ENCODE results near the gene SYTL5.

The SYTL5 gene

DNA sequence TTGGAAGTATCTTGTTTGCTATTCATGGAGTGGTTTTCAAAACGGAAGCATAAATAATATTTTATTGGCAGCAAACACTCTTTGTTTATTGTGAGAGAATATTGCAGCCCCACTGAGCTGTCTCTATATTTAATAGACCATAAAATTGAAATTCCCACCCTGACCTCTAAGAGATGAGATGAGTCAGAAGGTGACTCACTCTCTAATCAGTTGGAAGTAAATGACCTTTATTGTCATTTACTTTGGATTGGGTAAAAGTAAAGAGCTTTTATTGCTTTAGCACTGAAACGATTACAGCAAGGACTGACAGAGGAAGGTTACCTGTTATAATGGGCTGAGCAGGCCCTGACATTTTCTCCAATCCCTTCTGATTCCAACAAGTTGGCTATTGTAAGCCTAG, 55.0 kb downstream of the SYTL5 start:
- no peak overlapping the region for H3K4me2 ChIP-seq
- no peak overlapping the region for H3K9ac ChIP-seq
- no peak overlapping the region for H3K4me3 ChIP-seq (IDR thresholded peaks at IDR 0.05; ENCODE audit: insufficient read depth, low read depth, low read length)
- H4K20me1 ChIP-seq (ENCODE audit: insufficient read depth) = no peaks in the 10 kb centered on the region
- no peaks in the 10 kb centered on the region for H3K36me3 ChIP-seq (ENCODE audit: insufficient read depth)
- H3K27me3 ChIP-seq (ENCODE audit: insufficient read depth, low read depth) = no peaks in the 10 kb centered on the region
- H2AFZ ChIP-seq (ENCODE audit: low read depth) = no peak overlapping the region
- H3K79me2 ChIP-seq (ENCODE audit: insufficient read depth, low read depth) = no peaks in the 10 kb centered on the region
- H3K4me1 ChIP-seq (ENCODE audit: low read depth, poor library complexity, severe bottlenecking) = no peaks in the 10 kb centered on the region
- H3K27ac ChIP-seq = no peak overlapping the region
- TF ChIP-seq, protein P1, sequence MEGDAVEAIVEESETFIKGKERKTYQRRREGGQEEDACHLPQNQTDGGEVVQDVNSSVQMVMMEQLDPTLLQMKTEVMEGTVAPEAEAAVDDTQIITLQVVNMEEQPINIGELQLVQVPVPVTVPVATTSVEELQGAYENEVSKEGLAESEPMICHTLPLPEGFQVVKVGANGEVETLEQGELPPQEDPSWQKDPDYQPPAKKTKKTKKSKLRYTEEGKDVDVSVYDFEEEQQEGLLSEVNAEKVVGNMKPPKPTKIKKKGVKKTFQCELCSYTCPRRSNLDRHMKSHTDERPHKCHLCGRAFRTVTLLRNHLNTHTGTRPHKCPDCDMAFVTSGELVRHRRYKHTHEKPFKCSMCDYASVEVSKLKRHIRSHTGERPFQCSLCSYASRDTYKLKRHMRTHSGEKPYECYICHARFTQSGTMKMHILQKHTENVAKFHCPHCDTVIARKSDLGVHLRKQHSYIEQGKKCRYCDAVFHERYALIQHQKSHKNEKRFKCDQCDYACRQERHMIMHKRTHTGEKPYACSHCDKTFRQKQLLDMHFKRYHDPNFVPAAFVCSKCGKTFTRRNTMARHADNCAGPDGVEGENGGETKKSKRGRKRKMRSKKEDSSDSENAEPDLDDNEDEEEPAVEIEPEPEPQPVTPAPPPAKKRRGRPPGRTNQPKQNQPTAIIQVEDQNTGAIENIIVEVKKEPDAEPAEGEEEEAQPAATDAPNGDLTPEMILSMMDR (conservative IDR thresholded peaks at IDR 0.05; ENCODE audit: low read depth, low read length) = no peak

DNA sequence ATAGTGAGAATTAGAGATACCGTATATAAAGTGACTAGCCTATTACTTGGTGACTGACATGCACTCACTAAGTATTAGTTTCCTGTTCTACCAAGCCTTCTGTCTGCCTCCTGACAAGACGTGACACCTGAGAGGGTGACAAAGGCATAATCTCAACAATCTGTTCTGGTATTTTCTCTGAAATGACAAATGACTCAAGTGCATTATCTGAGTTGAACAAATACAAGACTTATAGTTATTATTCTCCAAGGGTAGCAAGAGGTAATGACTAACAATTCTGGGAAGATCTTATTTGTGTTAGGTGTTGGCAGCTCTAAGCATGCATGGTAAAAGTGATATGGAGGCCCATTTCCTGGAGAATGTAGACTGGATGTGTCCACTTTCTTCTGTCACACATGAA, 60.6 kb downstream of the SYTL5 start:
- no peak overlapping the region for H3K4me2 ChIP-seq
- no peak overlapping the region for H3K9ac ChIP-seq
- no peak overlapping the region for H3K27ac ChIP-seq
- no peaks in the 10 kb centered on the region for H3K36me3 ChIP-seq (ENCODE audit: insufficient read depth)
- TF ChIP-seq, protein P1 (conservative IDR thresholded peaks at IDR 0.05; ENCODE audit: low read depth, low read length) = no peak
- no peaks in the 10 kb centered on the region for H3K79me2 ChIP-seq (ENCODE audit: insufficient read depth, low read depth)
- H3K27me3 ChIP-seq (ENCODE audit: insufficient read depth, low read depth) = no peaks in the 10 kb centered on the region
- H4K20me1 ChIP-seq (ENCODE audit: insufficient read depth) = no peaks in the 10 kb centered on the region
- no peaks in the 10 kb centered on the region for H3K4me1 ChIP-seq (ENCODE audit: low read depth, poor library complexity, severe bottlenecking)
- H3K4me3 ChIP-seq (IDR thresholded peaks at IDR 0.05; ENCODE audit: insufficient read depth, low read depth, low read length) = no peak overlapping the region
- H2AFZ ChIP-seq (ENCODE audit: low read depth) = no peak overlapping the region

DNA sequence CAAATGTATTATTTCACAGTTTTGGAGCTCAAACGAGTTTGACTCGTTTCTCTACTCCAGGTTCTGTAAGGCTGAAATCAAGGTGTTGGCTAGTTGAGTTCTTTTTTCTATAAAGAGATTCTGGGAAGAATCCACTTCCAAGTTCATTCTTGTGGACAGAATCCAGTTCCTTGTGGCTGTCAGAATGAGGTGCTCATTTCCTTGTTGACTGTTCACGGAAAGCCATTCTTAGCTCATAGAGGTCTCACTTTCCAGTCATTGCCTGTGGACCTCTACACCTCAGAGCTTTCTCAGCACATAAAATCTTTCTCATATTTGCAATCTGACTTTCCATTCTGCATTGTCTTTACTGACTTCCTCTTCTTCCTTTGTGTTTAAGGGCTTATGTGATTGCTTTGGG, 62.9 kb downstream of the SYTL5 start:
- Histone ChIP-seq H3K27me3 (ENCODE audit: insufficient read depth, low read depth) (no peaks in the 10 kb centered on the region), H3K4me1 (ENCODE audit: low read depth, poor library complexity, severe bottlenecking) (no peaks in the 10 kb centered on the region), H3K27ac (no peak overlapping the region), H3K9ac (no peak overlapping the region), H2AFZ (ENCODE audit: low read depth) (no peak overlapping the region), H3K4me3 (IDR thresholded peaks at IDR 0.05; ENCODE audit: insufficient read depth, low read depth, low read length) (no peak overlapping the region), H3K4me2 (no peak overlapping the region), H4K20me1 (ENCODE audit: insufficient read depth) (no peaks in the 10 kb centered on the region), H3K36me3 (ENCODE audit: insufficient read depth) (no peaks in the 10 kb centered on the region), H3K79me2 (ENCODE audit: insufficient read depth, low read depth) (no peaks in the 10 kb centered on the region)
- TF ChIP-seq, protein P1 (conservative IDR thresholded peaks at IDR 0.05; ENCODE audit: low read depth, low read length) = no peak

DNA sequence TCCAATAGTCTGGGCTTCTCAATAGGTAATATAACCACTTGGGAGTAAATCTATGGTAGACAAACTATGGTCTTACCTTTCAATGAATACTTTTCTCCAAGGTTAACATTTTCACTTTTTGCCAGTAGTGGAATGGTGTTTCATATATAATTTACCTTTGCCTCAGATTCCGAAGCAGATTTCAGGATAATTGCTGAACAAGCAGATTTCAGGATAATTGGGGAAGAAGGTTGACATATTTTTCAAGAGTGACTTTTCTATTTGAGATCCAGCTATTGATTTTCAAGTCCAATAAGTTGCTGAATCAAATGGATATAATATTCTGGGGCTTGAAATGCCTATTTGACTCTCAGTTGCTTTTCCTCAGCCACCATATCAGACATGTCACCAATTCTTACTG, 63.6 kb downstream of the SYTL5 start:
- H3K4me1 ChIP-seq (ENCODE audit: low read depth, poor library complexity, severe bottlenecking) = no peaks in the 10 kb centered on the region
- H2AFZ ChIP-seq (ENCODE audit: low read depth) = no peak overlapping the region
- TF ChIP-seq, protein P1 (conservative IDR thresholded peaks at IDR 0.05; ENCODE audit: low read depth, low read length) = no peak
- no peak overlapping the region for H3K4me2 ChIP-seq
- H3K79me2 ChIP-seq (ENCODE audit: insufficient read depth, low read depth) = no peaks in the 10 kb centered on the region
- H3K27ac ChIP-seq = no peak overlapping the region
- H3K4me3 ChIP-seq (IDR thresholded peaks at IDR 0.05; ENCODE audit: insufficient read depth, low read depth, low read length) = no peak overlapping the region
- no peaks in the 10 kb centered on the region for H3K27me3 ChIP-seq (ENCODE audit: insufficient read depth, low read depth)
- H3K9ac ChIP-seq = no peak overlapping the region
- no peaks in the 10 kb centered on the region for H3K36me3 ChIP-seq (ENCODE audit: insufficient read depth)
- H4K20me1 ChIP-seq (ENCODE audit: insufficient read depth) = no peaks in the 10 kb centered on the region

DNA sequence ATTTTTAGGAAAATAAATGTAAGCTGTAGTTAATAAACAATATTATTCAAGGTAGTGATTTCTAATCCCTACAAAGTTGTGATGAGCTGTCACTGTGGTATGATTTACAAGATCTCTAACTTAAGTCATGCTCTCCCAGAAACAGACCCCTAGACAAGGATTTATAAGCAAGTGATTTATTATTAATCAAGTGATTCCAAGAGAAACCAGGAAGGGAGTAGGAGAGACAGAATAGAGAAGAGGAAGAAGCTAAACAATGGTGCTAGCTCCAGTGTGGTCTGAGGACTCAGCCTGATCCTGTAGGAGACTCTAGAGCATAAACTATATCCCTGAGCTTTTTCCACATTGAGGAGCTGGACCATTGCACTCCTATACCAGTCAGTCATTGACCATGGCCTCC, 73.1 kb downstream of the SYTL5 start:
- Histone ChIP-seq H3K27me3 (ENCODE audit: insufficient read depth, low read depth) (no peaks in the 10 kb centered on the region), H2AFZ (ENCODE audit: low read depth) (no peak overlapping the region), H3K4me3 (IDR thresholded peaks at IDR 0.05; ENCODE audit: insufficient read depth, low read depth, low read length) (no peak overlapping the region), H3K27ac (no peak overlapping the region), H4K20me1 (ENCODE audit: insufficient read depth) (no peaks in the 10 kb centered on the region), H3K4me1 (ENCODE audit: low read depth, poor library complexity, severe bottlenecking) (no peaks in the 10 kb centered on the region), H3K79me2 (ENCODE audit: insufficient read depth, low read depth) (no peaks in the 10 kb centered on the region), H3K9ac (no peak overlapping the region), H3K4me2 (no peak overlapping the region), H3K36me3 (ENCODE audit: insufficient read depth) (no peaks in the 10 kb centered on the region)
- TF ChIP-seq, protein P1 (conservative IDR thresholded peaks at IDR 0.05; ENCODE audit: low read depth, low read length) = no peak

Measured in KMS-11 (cell line).